ES-I3 (cell line): ENCODE measurements around the gene AOPEP.

Experiments
- H3K36me3 ChIP-seq: 2 replicates; pipeline ENCODE4 v1.6.1; 2013; ENCODE audit warnings: mild to moderate bottlenecking, low read length, control low read depth, moderate library complexity; ENCODE audit not compliant: insufficient read depth
- H3K4me1 ChIP-seq: 2 replicates; pipeline ENCODE4 v1.6.1; 2013; ENCODE audit warnings: mild to moderate bottlenecking, control low read depth, low read length; ENCODE audit not compliant: insufficient read depth
- H3K9ac ChIP-seq: 2 replicates; pipeline ENCODE4 v1.6.1; 2013; ENCODE audit warnings: low read depth, mild to moderate bottlenecking, low read length, moderate library complexity
- H3K9me3 ChIP-seq: 2 replicates; pipeline ENCODE4 v1.6.1; 2013; ENCODE audit warnings: mild to moderate bottlenecking, low read length, moderate library complexity; ENCODE audit not compliant: control insufficient read depth, insufficient read depth

AOPEP gene

GRCh38 chr9:94889628-94890027 lies 163.1 kb downstream of the AOPEP start:
- Histone ChIP-seq H3K9me3 (peaks cover 3% of the 10 kb centered on the region; the same call in 1 of the 2 replicates), H3K9ac (no peak overlapping the region), H3K4me1 (no peaks in the 10 kb centered on the region), H3K36me3 (no peaks in the 10 kb centered on the region)

GRCh38 chr9:94891183-94891582 lies 164.7 kb downstream of the AOPEP start:
- H3K9ac ChIP-seq = no peak overlapping the region
- H3K4me1 ChIP-seq = no peaks in the 10 kb centered on the region
- no peaks in the 10 kb centered on the region for H3K36me3 ChIP-seq
- peaks cover 3% of the 10 kb centered on the region; the same call in 1 of the 2 replicates for H3K9me3 ChIP-seq

- Histone ChIP-seq H3K4me1 (no peaks in the 10 kb centered on the region), H3K9me3 (peaks cover 3% of the 10 kb centered on the region; the same call in 1 of the 2 replicates), H3K36me3 (no peaks in the 10 kb centered on the region), H3K9ac (no peak overlapping the region)
Measured at GRCh38 chr9:94892675-94893074, 166.2 kb downstream of the AOPEP start.

- H3K4me1 ChIP-seq = no peaks in the 10 kb centered on the region
- H3K9me3 ChIP-seq = peaks cover 3% of the 10 kb centered on the region; the same call in 1 of the 2 replicates
- no peak overlapping the region for H3K9ac ChIP-seq
- no peaks in the 10 kb centered on the region for H3K36me3 ChIP-seq
Measured at GRCh38 chr9:94894094-94894699, 167.7 kb downstream of the AOPEP start.

GRCh38 chr9:94895668-94896067 lies 169.2 kb downstream of the AOPEP start:
- Histone ChIP-seq H3K9ac (no peak overlapping the region), H3K4me1 (no peaks in the 10 kb centered on the region), H3K36me3 (no peaks in the 10 kb centered on the region)

GRCh38 chr9:94896512-94896911 lies 170.0 kb downstream of the AOPEP start:
- H3K9ac ChIP-seq = no peak overlapping the region
- H3K4me1 ChIP-seq = no peaks in the 10 kb centered on the region
- no peaks in the 10 kb centered on the region for H3K36me3 ChIP-seq
- no peaks in the 10 kb centered on the region for H3K9me3 ChIP-seq

More at GRCh38 chr9:94895668-94896067, 169.2 kb downstream of the AOPEP start:
- H3K9me3 ChIP-seq = peaks cover 3% of the 10 kb centered on the region; the same call in 1 of the 2 replicates

GRCh38 chr9:94899464-94900221 lies 173.1 kb downstream of the AOPEP start:
- H3K9me3 ChIP-seq = no peaks in the 10 kb centered on the region
- no peaks in the 10 kb centered on the region for H3K36me3 ChIP-seq
- no peak overlapping the region for H3K9ac ChIP-seq
- H3K4me1 ChIP-seq = peaks cover 6% of the 10 kb centered on the region; the same call in 1 of the 2 replicates

- no peaks in the 10 kb centered on the region for H3K36me3 ChIP-seq
- H3K9ac ChIP-seq = no peak overlapping the region
- no peaks in the 10 kb centered on the region for H3K9me3 ChIP-seq
- peaks cover 6% of the 10 kb centered on the region; the same call in 1 of the 2 replicates for H3K4me1 ChIP-seq
Measured at GRCh38 chr9:94900222-94901018, 173.9 kb downstream of the AOPEP start.

GRCh38 chr9:94901019-94901363 lies 174.5 kb downstream of the AOPEP start:
- Histone ChIP-seq H3K9ac (no peak overlapping the region), H3K36me3 (no peaks in the 10 kb centered on the region), H3K9me3 (no peaks in the 10 kb centered on the region), H3K4me1 (peaks cover 6% of the 10 kb centered on the region; the same call in 1 of the 2 replicates)

- H3K9me3 ChIP-seq = no peaks in the 10 kb centered on the region
- H3K4me1 ChIP-seq = peaks cover 12% of the 10 kb centered on the region
- H3K36me3 ChIP-seq = no peaks in the 10 kb centered on the region
- H3K9ac ChIP-seq = no peak overlapping the region
Measured at GRCh38 chr9:94903961-94904421, 177.5 kb downstream of the AOPEP start.

GRCh38 chr9:94904806-94905205 lies 178.3 kb downstream of the AOPEP start:
- Histone ChIP-seq H3K4me1 (peaks cover 12% of the 10 kb centered on the region), H3K9ac (no peak overlapping the region), H3K9me3 (no peaks in the 10 kb centered on the region), H3K36me3 (no peaks in the 10 kb centered on the region)

- Histone ChIP-seq H3K9ac (no peak overlapping the region), H3K4me1 (peaks cover 12% of the 10 kb centered on the region), H3K9me3 (no peaks in the 10 kb centered on the region), H3K36me3 (no peaks in the 10 kb centered on the region)
Measured at GRCh38 chr9:94905606-94906005, 179.1 kb downstream of the AOPEP start.

- Histone ChIP-seq H3K36me3 (no peaks in the 10 kb centered on the region), H3K9ac (no peak overlapping the region), H3K4me1 (peaks cover 12% of the 10 kb centered on the region), H3K9me3 (no peaks in the 10 kb centered on the region)
Measured at GRCh38 chr9:94906181-94906580, 179.7 kb downstream of the AOPEP start.

- Histone ChIP-seq H3K9ac (no peak overlapping the region), H3K4me1 (peaks cover 12% of the 10 kb centered on the region), H3K9me3 (no peaks in the 10 kb centered on the region), H3K36me3 (no peaks in the 10 kb centered on the region)
Measured at GRCh38 chr9:94906713-94907112, 180.2 kb downstream of the AOPEP start.
